Muscle layer of colon (tissue), 2 donors: ENCODE results near the gene DPF3.

Source experiments
- H3K27ac ChIP-seq: one replicate; pipeline ENCODE4 v1.7.0; 2013; ENCODE audit warnings: low read depth, mild to moderate bottlenecking, low read length, moderate library complexity
- H3K27me3 ChIP-seq, 2 donors: one replicate each; pipeline ENCODE4 v1.7.0; 2013; ENCODE audit warnings: low read length in 2 of 2, mild to moderate bottlenecking in 2 of 2; ENCODE audit not compliant: insufficient read depth in 2 of 2, control insufficient read depth in 1 of 2
- H3K36me3 ChIP-seq: one replicate; pipeline ENCODE4 v1.7.0; 2013; ENCODE audit warnings: mild to moderate bottlenecking, low read length; ENCODE audit not compliant: insufficient read depth
- H3K4me1 ChIP-seq: one replicate; pipeline ENCODE4 v1.7.0; 2013; ENCODE audit warnings: mild to moderate bottlenecking, low read length; ENCODE audit not compliant: insufficient read depth
- H3K4me3 ChIP-seq, 2 donors: one replicate each; pipeline ENCODE4 v1.7.0; 2013; ENCODE audit warnings: low read length in 2 of 2, low read depth in 1 of 2, mild to moderate bottlenecking in 1 of 2, moderate library complexity in 1 of 2
- H3K9ac ChIP-seq: one replicate; pipeline ENCODE4 v1.7.0; 2013; ENCODE audit warnings: low read length
- H3K9me3 ChIP-seq: one replicate; pipeline ENCODE4 v1.7.0; 2013; ENCODE audit warnings: mild to moderate bottlenecking, low read length
- donor health status: abdominal sarcoma.
- donor health status: Adenocarcinoma of cecum.

DPF3 gene

DNA sequence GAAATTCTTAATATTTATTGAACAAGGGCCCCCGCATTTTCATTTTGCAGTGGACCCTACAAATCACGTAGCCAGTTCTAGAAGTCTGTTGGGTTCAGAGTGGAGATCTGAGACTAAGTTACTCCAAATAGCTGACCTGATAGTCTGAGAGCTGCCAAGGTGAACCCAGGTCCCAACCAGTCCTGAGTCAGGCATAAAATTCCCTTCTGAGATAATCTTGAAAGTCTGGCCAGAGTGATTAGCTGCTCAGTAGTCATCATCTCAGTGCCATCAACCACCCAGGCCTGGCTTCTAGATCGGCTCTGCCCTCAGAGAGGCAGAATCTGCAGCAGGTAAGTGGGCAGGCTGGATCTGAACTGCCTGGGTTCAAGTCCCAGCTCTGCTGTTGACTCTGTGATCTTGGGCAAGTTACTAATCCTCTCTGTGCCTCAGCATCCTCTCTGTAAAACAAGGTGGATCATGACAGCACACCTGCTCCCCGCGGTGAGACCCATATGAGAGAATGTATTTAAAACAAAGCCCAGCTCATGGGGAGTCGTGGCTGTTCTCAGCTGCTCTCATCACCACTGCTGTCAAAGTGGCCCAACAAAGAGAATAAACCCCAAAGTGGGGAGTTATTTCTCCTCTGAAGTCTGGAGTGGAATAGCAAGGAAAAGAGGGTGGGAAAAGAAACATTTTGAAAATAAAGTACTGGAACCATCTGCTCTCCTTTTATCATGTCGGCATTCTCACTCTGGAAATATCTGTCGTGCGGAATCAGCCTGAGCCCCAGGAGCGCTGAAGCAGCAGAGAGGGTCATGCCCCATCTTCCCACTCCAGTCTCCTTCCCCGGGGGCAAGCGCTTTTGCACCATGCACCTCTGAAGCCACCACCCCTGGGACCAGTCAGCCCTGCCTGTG lies 193.3 kb downstream of the DPF3 start:
- H3K9ac ChIP-seq, result no peak overlapping the region
- H3K36me3 ChIP-seq, result no peaks in the 10 kb centered on the region
- H3K9me3 ChIP-seq, result no peaks in the 10 kb centered on the region
- H3K27me3 ChIP-seq, result no peaks in the 10 kb centered on the region
- H3K4me1 ChIP-seq, result no peaks in the 10 kb centered on the region
- no peak overlapping the region for H3K27ac ChIP-seq
- H3K4me3 ChIP-seq, result no peak overlapping the region

DNA sequence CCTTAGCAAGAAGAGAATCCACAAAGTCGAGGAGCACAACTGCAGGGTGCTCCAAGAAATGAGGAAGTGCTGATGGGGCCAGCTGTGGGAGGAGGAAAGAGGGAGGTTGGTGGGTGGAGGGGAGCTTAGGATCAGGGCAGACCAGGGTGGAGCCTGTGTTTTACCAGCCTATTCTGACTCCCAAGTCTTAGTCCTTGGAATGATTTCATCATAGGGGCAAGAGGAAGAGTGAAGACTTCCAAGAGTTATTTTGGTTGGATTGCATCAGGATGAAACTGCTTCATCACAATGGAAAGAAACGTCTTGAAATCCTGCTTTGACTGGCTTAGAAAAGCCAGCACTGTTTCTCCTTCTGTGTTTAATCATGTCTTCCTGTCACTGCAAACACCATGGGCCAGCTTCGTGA lies 194.0 kb downstream of the DPF3 start:
- Histone ChIP-seq H3K4me3 (no peak overlapping the region), H3K9ac (no peak overlapping the region), H3K4me1 (no peaks in the 10 kb centered on the region), H3K27me3 (no peaks in the 10 kb centered on the region), H3K36me3 (no peaks in the 10 kb centered on the region), H3K9me3 (no peaks in the 10 kb centered on the region), H3K27ac (no peak overlapping the region)

DNA sequence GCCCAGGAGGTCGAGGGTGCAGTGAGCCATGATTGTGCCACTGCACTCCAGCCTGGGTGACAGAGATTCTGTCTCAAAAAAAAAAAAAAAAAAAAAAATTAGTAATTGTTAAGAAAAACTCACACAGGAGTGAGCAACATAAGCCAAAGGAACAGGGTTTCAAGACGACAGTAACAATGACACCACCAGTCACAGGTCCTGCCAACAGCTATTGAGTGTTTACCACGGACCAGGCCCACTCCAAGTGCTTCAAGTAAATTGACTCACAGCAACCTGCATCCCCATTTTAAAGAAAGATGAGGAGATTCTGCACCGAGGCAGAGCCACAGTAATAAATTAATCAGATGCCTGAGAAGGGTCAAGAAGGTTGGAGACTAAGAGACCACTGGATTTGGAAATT lies 194.5 kb downstream of the DPF3 start:
- Histone ChIP-seq H3K9ac (no peak overlapping the region), H3K27ac (no peak overlapping the region), H3K36me3 (no peaks in the 10 kb centered on the region), H3K4me3 (no peak overlapping the region), H3K9me3 (no peaks in the 10 kb centered on the region), H3K27me3 (no peaks in the 10 kb centered on the region), H3K4me1 (no peaks in the 10 kb centered on the region)

DNA sequence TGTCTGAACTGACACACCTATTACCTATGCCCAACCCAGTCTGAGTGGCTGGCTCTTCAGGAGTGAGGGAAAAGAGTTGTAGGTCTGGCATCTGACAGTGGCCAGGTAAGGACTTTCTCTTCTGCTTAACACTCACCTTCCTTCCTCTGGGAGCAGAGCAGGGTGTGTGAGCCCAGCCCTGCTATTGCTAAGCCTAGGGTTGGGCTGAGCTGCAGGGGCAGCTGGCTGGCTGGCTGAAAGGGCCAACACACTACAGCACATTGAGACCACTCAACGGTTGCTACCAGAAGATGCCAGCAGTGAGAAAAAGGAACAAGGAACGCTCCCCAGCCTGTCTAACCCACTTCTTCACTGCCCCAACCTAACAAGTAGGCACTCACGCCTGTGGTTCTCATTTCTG lies 201.2 kb downstream of the DPF3 start:
- Histone ChIP-seq H3K9ac (no peak overlapping the region), H3K9me3 (no peaks in the 10 kb centered on the region), H3K4me1 (no peaks in the 10 kb centered on the region), H3K27ac (no peak overlapping the region), H3K4me3 (no peak overlapping the region), H3K27me3 (no peaks in the 10 kb centered on the region), H3K36me3 (no peaks in the 10 kb centered on the region)

DNA sequence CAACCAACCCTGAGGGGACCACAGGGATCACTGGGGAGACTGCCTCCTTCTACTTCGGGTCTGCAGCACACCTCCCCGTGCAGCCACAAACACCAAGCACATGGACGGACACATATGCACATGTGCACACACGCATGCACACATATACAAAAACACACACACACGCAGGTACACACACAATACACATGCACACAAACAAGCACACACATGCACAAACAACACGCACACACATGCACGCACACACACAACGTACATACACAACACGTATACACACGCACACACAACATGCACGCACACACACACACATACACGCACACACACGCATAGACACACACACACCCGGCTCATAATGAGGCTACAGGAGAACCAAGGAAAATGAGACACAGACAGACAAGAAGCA lies 203.6 kb downstream of the DPF3 start:
- Histone ChIP-seq H3K36me3 (no peaks in the 10 kb centered on the region), H3K27me3 (no peaks in the 10 kb centered on the region), H3K4me3 (no peak overlapping the region), H3K9ac (no peak overlapping the region), H3K27ac (no peak overlapping the region), H3K9me3 (no peaks in the 10 kb centered on the region), H3K4me1 (no peaks in the 10 kb centered on the region)

DNA sequence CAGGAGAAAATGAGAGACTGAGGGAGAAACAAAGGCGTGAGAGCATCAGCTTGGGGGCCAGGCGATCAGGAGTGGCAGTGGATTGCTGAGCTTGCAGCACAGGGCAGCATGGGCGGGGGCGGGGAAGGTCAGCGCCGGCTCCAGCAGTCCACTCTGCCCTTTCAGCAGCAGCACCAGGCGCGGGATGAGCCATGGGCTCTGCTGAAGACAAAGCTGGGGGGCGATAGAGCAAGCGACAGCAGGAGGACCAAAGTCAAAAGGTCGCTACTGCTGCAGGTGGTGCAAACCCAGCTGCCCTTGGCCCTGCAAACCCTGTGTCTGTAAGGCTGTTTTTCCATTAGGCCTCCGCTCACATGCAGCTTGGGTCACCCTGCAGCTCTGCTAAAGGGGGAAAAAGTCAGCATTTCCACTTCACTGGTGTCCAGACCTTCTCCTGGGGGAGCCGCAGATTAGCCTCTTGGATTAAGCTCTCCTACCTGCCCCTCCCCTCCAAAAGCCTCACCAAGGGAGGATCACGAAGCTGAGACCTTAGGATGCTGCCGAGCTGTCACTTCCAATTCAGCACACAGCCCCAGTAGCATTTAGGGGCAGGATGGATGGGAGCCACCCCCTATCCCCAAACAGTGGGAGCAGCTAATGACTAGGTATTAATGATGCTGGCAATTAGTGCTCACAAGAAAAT lies 204.8 kb downstream of the DPF3 start:
- Histone ChIP-seq H3K36me3 (no peaks in the 10 kb centered on the region), H3K4me1 (no peaks in the 10 kb centered on the region), H3K27me3 (no peaks in the 10 kb centered on the region), H3K9me3 (no peaks in the 10 kb centered on the region), H3K4me3 (no peak overlapping the region), H3K9ac (no peak overlapping the region), H3K27ac (no peak overlapping the region)

DNA sequence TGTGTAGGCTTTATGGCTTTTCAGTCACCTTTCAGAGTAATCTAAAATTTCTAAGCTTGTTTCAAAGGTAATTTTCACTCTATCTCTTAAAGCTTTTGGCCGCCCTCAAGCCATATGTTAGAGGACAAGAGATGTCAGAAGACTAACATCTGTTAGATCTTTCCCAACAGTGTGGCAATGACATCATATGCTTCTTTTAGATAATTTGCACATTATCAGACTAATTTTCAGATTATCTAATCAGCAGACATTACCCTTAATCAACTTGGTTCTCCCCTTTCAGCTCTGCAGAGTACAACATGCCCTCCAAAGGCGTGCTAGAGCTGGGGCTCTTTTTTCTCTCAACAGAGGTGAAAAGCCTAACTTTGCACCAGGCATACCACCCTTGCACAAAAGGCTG lies 207.1 kb downstream of the DPF3 start:
- Histone ChIP-seq H3K4me3 (no peak overlapping the region), H3K9me3 (no peaks in the 10 kb centered on the region), H3K4me1 (no peaks in the 10 kb centered on the region), H3K27ac (no peak overlapping the region), H3K36me3 (no peaks in the 10 kb centered on the region), H3K27me3 (no peaks in the 10 kb centered on the region), H3K9ac (no peak overlapping the region)

DNA sequence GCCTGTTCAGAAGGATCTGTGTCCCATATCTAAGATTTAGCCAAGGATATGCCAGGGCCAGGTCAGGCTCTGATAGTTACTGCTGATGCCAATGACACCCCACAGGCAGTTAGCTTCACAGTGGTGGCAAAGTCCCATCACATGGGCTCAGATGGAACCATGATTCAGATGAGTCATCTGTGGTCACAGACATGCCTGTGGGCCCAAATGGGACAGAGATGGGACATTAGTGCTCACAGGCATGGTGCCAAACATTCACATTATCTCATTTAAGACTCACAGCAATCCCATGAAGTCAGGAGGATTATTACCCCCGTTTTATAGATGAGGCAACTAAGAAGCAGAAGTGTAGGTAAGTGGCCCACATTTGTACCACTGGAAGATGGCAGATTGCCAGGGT lies 207.8 kb downstream of the DPF3 start:
- Histone ChIP-seq H3K4me1 (no peaks in the 10 kb centered on the region), H3K4me3 (no peak overlapping the region), H3K27me3 (no peaks in the 10 kb centered on the region), H3K27ac (no peak overlapping the region), H3K36me3 (no peaks in the 10 kb centered on the region), H3K9me3 (no peaks in the 10 kb centered on the region), H3K9ac (no peak overlapping the region)

DNA sequence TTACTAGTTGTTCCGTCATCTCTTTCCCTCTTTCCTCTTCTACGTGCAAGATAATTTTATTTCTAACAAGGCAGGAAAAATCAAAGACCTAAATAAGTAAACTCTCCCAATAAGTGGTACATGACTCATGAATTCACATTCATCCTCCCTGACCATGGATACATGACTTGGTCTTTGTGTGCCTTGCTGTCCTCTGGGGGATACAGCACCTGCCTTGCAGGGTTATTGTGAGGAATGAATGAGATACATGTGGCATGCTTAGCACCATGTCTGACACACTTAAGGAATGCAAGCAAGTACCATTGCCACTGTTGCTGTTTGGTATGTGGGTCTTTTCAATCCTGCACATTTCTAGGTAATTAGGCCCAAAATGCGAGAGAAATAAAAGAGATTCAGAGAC lies 208.4 kb downstream of the DPF3 start:
- no peak overlapping the region for H3K9ac ChIP-seq
- no peaks in the 10 kb centered on the region for H3K4me1 ChIP-seq
- no peaks in the 10 kb centered on the region for H3K27me3 ChIP-seq
- H3K27ac ChIP-seq, result no peak overlapping the region
- no peaks in the 10 kb centered on the region for H3K9me3 ChIP-seq
- no peak overlapping the region for H3K4me3 ChIP-seq
- no peaks in the 10 kb centered on the region for H3K36me3 ChIP-seq

GRCh38 chr14:72683787-72684186 lies 210.1 kb downstream of the DPF3 start:
- Histone ChIP-seq H3K36me3 (no peaks in the 10 kb centered on the region), H3K4me1 (no peaks in the 10 kb centered on the region), H3K4me3 (no peak overlapping the region), H3K9ac (no peak overlapping the region), H3K27ac (no peak overlapping the region), H3K9me3 (no peaks in the 10 kb centered on the region), H3K27me3 (no peaks in the 10 kb centered on the region)

DNA sequence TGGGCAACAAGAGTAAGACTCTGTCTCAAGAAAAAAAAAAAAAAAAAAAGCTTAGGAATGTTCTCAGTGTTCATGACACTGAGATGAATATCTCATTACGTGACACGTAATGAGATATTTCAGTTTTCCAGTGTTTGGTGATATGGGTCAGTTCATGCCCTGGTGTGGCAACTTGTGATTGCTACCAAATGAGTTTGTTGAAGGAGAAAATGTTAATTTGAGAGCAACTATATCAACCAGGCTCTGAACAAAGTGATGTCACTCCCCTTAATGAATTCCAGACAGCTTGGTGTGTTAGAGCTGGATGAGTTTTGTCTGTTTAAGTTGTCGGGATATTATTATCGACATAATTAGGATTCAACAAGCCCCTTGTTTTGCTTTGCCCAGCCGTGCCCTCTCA lies 211.7 kb downstream of the DPF3 start:
- Histone ChIP-seq H3K9me3 (no peaks in the 10 kb centered on the region), H3K4me1 (no peaks in the 10 kb centered on the region), H3K4me3 (no peak overlapping the region), H3K27ac (no peak overlapping the region), H3K36me3 (no peaks in the 10 kb centered on the region), H3K27me3 (no peaks in the 10 kb centered on the region), H3K9ac (no peak overlapping the region)
